ENCODE results near the gene ITM2B. TPM values are rescaled to one million over a fixed set of nuclear protein-coding genes. Genes with fewer than 3 reads are reported as not detected.

The ITM2B gene
- total and polyA plus RNA-seq, 5 donors, result 585 to 643 (median 621) TPM

- intact Hi-C loops (cut with DNase I), result loop anchor here in 3 of 4 donors (10.0 kb wide), 2 partner anchors 60 to 70 kb away; partner anchors contain the start of gene ITM2B (in 2 of the 3)
- WGBS, result under 1% methylated on average over 36 of the region's 36 CpGs
- peak in 2 of 3 donors; percentile 31 to 76 for DNase-seq
- Histone ChIP-seq H3K27me3 (ENCODE audit: control insufficient read depth, insufficient read depth) (no peaks in the 10 kb centered on the region), H3K4me1 (ENCODE audit: control insufficient read depth, insufficient read depth, low read length) (peaks cover 3% of the 10 kb centered on the region), H3K4me3 (ENCODE audit: low read length) (peak overlapping the region; percentile 82), H3K27ac (ENCODE audit: low read length) (peak overlapping the region; percentile 97), H3K9me3 (ENCODE audit: control insufficient read depth, low read length) (no peaks in the 10 kb centered on the region)
- ATAC-seq, result peak; percentile 19 to 40
Measured at GRCh38 chr13:48304143-48304876, 71.3 kb downstream of the ITM2B start.

GRCh38 chr13:48311223-48311622 is 78.2 kb downstream of the ITM2B start:
- intact Hi-C loops (cut with DNase I), result no loop called here

GRCh38 chr13:48315969-48316650 is 83.1 kb downstream of the ITM2B start:
- WGBS, result 65% methylated on average over 17 of the region's 17 CpGs

More at GRCh38 chr13:48311223-48311622, 78.2 kb downstream of the ITM2B start:
- H3K4me1 ChIP-seq (ENCODE audit: control insufficient read depth, insufficient read depth, low read length), result no peaks in the 10 kb centered on the region
- 76% methylated on average over 1 of the region's 1 CpG for WGBS
- ATAC-seq, result no peak
- no peak for DNase-seq
- no peaks in the 10 kb centered on the region for H3K9me3 ChIP-seq (ENCODE audit: control insufficient read depth, low read length)
- no peak overlapping the region for H3K4me3 ChIP-seq (ENCODE audit: low read length)
- no peak overlapping the region for H3K27ac ChIP-seq (ENCODE audit: low read length)
- H3K27me3 ChIP-seq (ENCODE audit: control insufficient read depth, insufficient read depth), result no peaks in the 10 kb centered on the region

GRCh38 chr13:48316826-48317510 is 84.0 kb downstream of the ITM2B start:
- DNase-seq, result peak in 2 of 3 donors; percentile 54 to 62
- intact Hi-C loops (cut with DNase I), result no loop called here
- 88% methylated on average over 43 of the region's 43 CpGs for WGBS

More at GRCh38 chr13:48315969-48316650, 83.1 kb downstream of the ITM2B start:
- DNase-seq (peak in 1 of 3 donors; percentile 39), ATAC-seq (no peak)
- Histone ChIP-seq H3K4me3 (ENCODE audit: low read length) (no peak overlapping the region), H3K4me1 (ENCODE audit: control insufficient read depth, insufficient read depth, low read length) (no peaks in the 10 kb centered on the region), H3K9me3 (ENCODE audit: control insufficient read depth, low read length) (no peaks in the 10 kb centered on the region), H3K27me3 (ENCODE audit: control insufficient read depth, insufficient read depth) (no peaks in the 10 kb centered on the region), H3K27ac (ENCODE audit: low read length) (no peak overlapping the region)
- intact Hi-C loops (cut with DNase I), result no loop called here

GRCh38 chr13:48317511-48318376 is 84.7 kb downstream of the ITM2B start:
- Histone ChIP-seq H3K9me3 (ENCODE audit: control insufficient read depth, low read length) (no peaks in the 10 kb centered on the region), H3K4me1 (ENCODE audit: control insufficient read depth, insufficient read depth, low read length) (no peaks in the 10 kb centered on the region), H3K27me3 (ENCODE audit: control insufficient read depth, insufficient read depth) (no peaks in the 10 kb centered on the region), H3K4me3 (ENCODE audit: low read length) (no peak overlapping the region), H3K27ac (ENCODE audit: low read length) (no peak overlapping the region)
- intact Hi-C loops (cut with DNase I), result no loop called here
- DNase-seq (peak; percentile 37 to 61 (median 57)), ATAC-seq (peak; percentile 28 to 53)
- 78% methylated on average over 41 of the region's 41 CpGs for WGBS

More at GRCh38 chr13:48316826-48317510, 84.0 kb downstream of the ITM2B start:
- no peaks in the 10 kb centered on the region for H3K27me3 ChIP-seq (ENCODE audit: control insufficient read depth, insufficient read depth)
- no peak overlapping the region for H3K4me3 ChIP-seq (ENCODE audit: low read length)
- H3K27ac ChIP-seq (ENCODE audit: low read length), result no peak overlapping the region
- no peaks in the 10 kb centered on the region for H3K4me1 ChIP-seq (ENCODE audit: control insufficient read depth, insufficient read depth, low read length)
- no peaks in the 10 kb centered on the region for H3K9me3 ChIP-seq (ENCODE audit: control insufficient read depth, low read length)
- peak in 1 of 2 donors; percentile 4 for ATAC-seq

- intact Hi-C loops (cut with DNase I), result no loop called here
Measured at GRCh38 chr13:48318377-48318811, 85.4 kb downstream of the ITM2B start.

GRCh38 chr13:48318821-48319511 is 86.0 kb downstream of the ITM2B start:
- Histone ChIP-seq H3K27me3 (ENCODE audit: control insufficient read depth, insufficient read depth) (no peaks in the 10 kb centered on the region), H3K4me1 (ENCODE audit: control insufficient read depth, insufficient read depth, low read length) (no peaks in the 10 kb centered on the region), H3K27ac (ENCODE audit: low read length) (no peak overlapping the region), H3K4me3 (ENCODE audit: low read length) (no peak overlapping the region), H3K9me3 (ENCODE audit: control insufficient read depth, low read length) (no peaks in the 10 kb centered on the region)
- ATAC-seq (peak; percentile 14 to 45), DNase-seq (peak; percentile 46 to 66 (median 59))
- whole genome bisulfite sequencing, result 69% methylated on average over 47 of the region's 47 CpGs
- intact Hi-C loops (cut with DNase I), result no loop called here

More at GRCh38 chr13:48318377-48318811, 85.4 kb downstream of the ITM2B start:
- ATAC-seq, result peak; percentile 40 to 42
- peak; percentile 13 to 66 (median 54) for DNase-seq
- no peaks in the 10 kb centered on the region for H3K9me3 ChIP-seq (ENCODE audit: control insufficient read depth, low read length)
- no peaks in the 10 kb centered on the region for H3K27me3 ChIP-seq (ENCODE audit: control insufficient read depth, insufficient read depth)
- 73% methylated on average over 28 of the region's 28 CpGs for WGBS
- no peak overlapping the region for H3K4me3 ChIP-seq (ENCODE audit: low read length)
- H3K27ac ChIP-seq (ENCODE audit: low read length), result no peak overlapping the region
- no peaks in the 10 kb centered on the region for H3K4me1 ChIP-seq (ENCODE audit: control insufficient read depth, insufficient read depth, low read length)

Other genes starting within 250 kb of the ITM2B start
- gene SUCLA2, start 231.9 kb upstream of the ITM2B start, total RNA-seq, result 100 to 1,000 TPM in 1 of 4 donors, 10 to 100 TPM in 3; 84.6 to 103 (median 95.2) TPM
- gene SUCLA2, start 231.9 kb upstream of the ITM2B start, polyA plus RNA-seq, result 74.6 TPM
- 10 to 100 TPM in 1 of 4 donors, 1 to 10 TPM in 3; 8.0 to 10.6 (median 9.1) TPM for gene NUDT15, start 195.5 kb upstream of the ITM2B start, total RNA-seq
- gene NUDT15, start 195.5 kb upstream of the ITM2B start, polyA plus RNA-seq, result 13.6 TPM
- 10 to 100 TPM; 40.2 to 50.0 (median 49.2) TPM for gene MED4, start 138.1 kb upstream of the ITM2B start, total RNA-seq
- gene MED4, start 138.1 kb upstream of the ITM2B start, polyA plus RNA-seq, result 56.2 TPM
- 10 to 100 TPM; 21.8 to 29.0 (median 27.3) TPM for gene RB1, start 70.5 kb downstream of the ITM2B start, total RNA-seq
- 12.3 TPM for gene RB1, start 70.5 kb downstream of the ITM2B start, polyA plus RNA-seq
- 10 to 100 TPM; 11.5 to 17.4 (median 13.6) TPM for gene LPAR6, start 179.9 kb downstream of the ITM2B start, total RNA-seq
- gene LPAR6, start 179.9 kb downstream of the ITM2B start, polyA plus RNA-seq, result 14.3 TPM